Astrocyte (in vitro differentiated cells and primary cell): ENCODE results near the gene KCNN3.

ENCODE experiments used
- CTCF ChIP-seq: IDR thresholded peaks from 2 replicates; pipeline ENCODE4 v1.5.1; 2011; ENCODE audit warnings: low read depth, mild to moderate bottlenecking, inconsistent platforms, low read length, moderate library complexity; ENCODE audit not compliant: insufficient read depth
- EZH2 ChIP-seq: IDR thresholded peaks from 2 replicates; pipeline ENCODE4 v1.6.1; 2012; ENCODE audit warnings: mild to moderate bottlenecking, low read length, inconsistent platforms; ENCODE audit not compliant: insufficient read depth

- no peak for TF ChIP-seq CTCF
- no peak for TF ChIP-seq EZH2
These were observed 61.7 kb downstream of the KCNN3 start for GRCh38 chr1:154808261-154808908.
